ENCODE results near the gene SLC39A11.

Gene SLC39A11

GRCh38 chr17:72702136-72702735, 390.3 kb downstream of the SLC39A11 start:
- DNase-seq, result no peak

GRCh38 chr17:72700226-72700625, 392.3 kb downstream of the SLC39A11 start:
- no peak for DNase-seq

DNA sequence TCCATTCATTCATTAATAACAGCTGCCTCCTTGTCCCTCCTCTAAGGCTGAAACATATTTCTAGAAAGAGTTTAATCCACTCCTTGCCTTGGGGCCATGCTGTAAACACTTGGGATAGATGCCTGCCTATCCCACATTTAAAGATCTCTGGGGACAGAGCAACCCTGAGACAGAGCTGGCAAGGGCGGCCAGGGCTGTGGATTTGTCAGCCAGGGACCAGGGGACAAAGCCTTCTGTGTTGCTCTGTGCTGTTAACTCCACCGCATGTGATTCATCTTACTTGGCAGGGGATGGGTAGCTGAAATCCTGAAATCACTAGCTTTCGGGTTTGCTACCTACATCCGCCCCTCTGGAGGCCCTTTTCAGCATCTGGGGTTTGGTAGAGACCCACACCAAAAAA, 392.9 kb downstream of the SLC39A11 start:
- no peak for DNase-seq

DNA sequence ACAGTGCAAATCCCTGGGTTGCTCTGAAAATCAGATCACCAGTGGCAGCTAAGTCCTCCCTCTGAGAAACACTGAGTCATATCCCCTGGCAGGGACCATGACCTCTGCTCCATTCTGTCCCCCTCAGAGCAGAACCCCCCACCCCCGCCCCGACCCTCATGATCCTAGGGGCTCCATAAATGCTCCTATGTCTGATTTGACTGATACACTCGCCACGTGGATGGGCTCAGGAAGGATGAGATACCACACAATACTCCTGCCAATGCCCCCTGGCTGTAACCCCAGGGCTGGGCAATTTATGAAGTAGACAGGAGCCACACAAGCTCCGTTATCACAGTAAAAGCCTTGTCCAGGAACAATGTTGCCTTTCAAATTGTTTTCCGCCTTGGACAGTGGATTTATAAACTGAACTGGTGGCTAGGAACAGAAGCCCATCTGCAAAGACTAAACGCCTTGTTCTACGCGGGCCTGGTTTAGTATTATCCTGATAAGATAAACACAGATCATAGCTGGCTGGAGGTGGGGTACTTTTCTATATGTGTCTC, 394.8 kb downstream of the SLC39A11 start:
- DNase-seq, result no peak

DNA sequence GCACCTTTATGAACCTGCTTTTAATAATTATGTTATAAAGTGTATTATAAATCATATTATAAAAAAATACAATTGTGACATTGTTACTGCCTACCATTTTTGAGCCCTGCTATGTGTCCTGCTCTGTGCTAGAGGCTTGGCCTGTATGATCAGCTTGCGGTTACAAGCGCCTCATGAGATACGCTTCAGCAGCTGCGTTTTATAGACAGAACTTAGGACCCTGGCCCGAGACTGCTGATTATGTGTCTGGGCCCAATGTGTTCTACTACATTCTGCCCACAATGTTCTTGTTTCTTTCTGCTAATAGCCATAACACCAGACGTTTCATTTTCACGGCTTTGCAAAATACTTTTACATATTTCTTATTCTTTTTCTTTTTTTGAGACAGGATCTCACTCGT, 395.8 kb downstream of the SLC39A11 start:
- no peak for DNase-seq

DNA sequence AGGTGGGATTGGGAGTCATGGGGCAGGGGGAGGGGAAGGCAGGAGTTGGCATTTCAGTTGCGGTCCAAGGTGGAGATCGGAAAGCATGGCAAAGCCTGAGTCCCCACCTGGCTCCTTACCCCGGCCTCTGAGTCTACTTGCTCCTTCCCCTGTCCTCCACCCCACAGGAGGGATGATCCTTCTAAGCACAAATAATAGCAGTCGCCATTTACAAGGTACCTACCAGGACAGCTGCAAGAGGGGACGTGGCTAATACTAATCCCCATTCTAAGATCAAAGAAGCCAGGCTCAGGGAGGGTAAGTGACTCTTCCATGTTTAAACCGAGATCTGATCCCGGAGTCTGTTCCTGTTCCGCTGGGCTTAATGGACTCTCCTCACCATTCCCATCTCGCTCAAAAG, 396.3 kb downstream of the SLC39A11 start:
- DNase-seq, result no peak

DNA sequence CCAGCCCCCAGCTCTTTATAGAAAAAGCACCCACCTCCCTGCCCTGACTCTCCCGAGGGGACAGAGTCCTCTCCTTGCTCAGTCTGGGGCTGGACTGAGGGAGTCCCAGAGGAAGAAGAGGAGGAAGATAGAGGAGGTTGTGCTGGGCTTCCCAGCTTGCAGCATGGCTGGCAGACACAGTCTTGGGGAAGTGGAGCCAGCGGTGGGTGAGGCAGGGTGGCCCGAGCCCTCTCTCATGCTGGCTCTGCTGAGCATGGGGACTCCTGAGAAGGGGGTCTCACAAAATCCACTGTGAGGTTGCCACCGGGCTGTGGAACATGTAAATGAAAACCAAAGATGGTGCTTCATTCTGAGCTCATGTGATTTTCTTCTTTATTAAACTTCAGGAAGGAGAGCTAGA, 398.5 kb downstream of the SLC39A11 start:
- DNase-seq, result no peak

DNA sequence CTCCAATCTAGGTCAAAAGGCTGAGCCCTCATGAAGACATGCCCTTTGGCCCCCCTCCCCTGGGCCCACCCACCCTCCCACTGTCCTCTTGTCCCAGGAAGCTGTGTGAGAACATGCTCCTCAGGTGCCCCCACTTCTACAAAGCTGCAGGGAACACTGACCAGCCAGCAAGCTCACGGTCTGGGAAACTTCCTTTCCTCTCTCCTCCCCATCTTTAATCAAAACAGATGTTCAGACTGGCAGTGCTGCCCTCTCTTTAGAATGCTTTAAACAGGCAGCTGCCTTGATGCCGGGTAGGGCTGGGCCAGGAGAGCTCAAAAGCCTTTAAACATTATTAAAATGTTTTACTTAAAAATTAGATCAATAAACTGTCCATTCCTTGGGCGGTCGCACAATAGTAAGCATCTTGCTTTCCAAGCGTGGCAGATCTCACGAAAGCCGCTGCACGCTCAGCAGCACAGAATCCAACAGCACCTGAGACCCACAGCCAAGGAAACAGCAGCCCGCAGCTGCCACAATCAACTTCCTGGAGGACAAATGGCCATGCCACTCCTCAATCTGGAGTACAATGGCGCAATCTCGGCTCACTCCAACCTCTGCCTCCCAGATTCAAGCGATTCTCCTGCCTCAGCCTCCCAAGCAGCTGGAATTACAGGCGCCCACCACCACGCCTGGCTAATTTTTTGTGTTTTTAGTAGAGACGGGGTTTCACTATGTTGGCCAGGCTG, 399.2 kb downstream of the SLC39A11 start:
- DNase-seq, result no peak

DNA sequence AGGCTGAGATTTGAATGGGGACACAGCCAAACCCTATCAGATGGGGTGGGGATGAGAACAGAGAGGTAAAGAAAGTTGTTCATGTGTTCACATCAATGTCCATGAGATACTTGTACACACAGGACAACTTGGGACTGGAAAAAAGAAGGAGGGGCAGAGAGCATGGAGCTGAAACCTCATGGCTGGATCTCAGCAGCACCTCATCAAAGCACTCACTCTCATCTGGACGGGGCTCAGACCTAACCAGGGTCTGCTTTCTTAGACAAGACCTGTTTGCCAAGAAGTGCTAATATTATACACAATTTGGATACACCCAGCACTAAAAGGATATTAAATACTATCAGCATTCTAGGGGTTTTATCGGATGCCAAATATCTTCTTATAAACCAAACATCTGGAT, 399.8 kb downstream of the SLC39A11 start:
- no peak for DNase-seq

GRCh38 chr17:72691586-72691985, 400.9 kb downstream of the SLC39A11 start:
- DNase-seq, result no peak

- DNase-seq, result no peak
These were observed 401.5 kb downstream of the SLC39A11 start for GRCh38 chr17:72691017-72691416.

GRCh38 chr17:72687886-72688285, 404.6 kb downstream of the SLC39A11 start:
- no peak for DNase-seq

DNA sequence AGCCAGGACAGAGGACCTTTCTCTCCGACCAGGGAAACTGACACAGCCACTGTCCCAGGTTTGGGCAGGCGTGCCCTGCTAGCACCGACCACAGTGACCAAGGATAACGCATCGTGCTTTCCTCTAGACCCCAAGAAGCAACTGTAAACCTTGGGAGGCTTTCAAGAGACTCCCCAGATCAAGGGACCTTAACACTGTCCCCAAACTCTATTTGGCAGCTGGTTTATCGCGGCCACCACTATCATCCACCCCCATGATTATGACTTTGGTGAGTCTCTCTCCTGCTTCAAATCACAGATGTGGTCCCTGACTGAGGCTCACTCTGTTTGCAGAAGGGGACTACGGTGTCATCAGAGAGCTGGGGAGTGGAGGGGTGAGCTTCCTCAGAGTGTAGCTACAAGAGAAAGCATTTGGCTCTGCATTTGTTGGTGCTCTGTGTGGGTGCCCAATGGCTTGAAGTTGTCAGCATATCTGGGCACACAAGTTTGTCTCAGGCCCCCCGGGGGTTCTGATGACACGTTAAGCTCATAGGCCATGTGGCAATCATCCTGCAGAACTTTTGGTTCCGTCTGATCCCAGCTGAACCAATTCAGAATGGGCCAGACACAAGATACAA, 408.0 kb downstream of the SLC39A11 start:
- no peak for DNase-seq

GRCh38 chr17:72683506-72684404, 408.7 kb downstream of the SLC39A11 start:
- no peak for DNase-seq

GRCh38 chr17:72682605-72683004, 409.9 kb downstream of the SLC39A11 start:
- DNase-seq, result no peak

- no peak for DNase-seq
These were observed 410.6 kb downstream of the SLC39A11 start for GRCh38 chr17:72681844-72682243.

DNA sequence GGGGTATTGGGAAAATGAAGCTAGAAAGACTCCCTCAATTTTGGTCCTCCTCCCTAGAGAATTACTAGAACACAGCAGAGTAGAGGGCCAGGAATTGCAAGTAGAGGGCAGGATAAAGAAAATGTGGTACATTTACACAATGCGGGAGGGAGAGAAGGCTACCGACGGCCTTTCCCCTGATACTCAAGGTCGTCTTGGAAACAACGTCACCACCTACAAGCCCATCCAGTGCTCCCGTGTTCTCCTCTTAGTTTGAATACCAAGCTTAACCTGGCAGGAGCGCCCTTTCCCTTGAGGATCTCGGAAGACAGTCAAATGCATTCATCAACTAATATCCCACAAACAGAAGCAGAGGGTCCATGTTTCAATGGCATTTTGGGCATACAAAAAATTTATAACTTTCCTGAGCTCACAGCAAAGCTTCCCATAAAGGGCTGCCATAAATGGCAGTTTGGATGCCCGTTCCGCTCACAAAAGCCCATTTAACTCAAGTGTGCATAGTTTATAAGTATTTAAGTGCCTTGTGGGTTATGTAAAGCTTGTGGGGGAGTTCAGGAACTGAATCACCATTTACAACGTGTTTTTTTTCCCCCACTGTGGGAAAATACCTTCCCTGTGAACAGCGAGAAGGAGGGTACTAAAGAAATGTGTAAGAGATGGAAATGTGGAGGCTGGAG, 414.6 kb downstream of the SLC39A11 start:
- no peak for DNase-seq

- DNase-seq, result no peak
These were observed 415.4 kb downstream of the SLC39A11 start for GRCh38 chr17:72677108-72677507.

- DNase-seq, result no peak
These were observed 419.8 kb downstream of the SLC39A11 start for GRCh38 chr17:72672729-72673128.

- DNase-seq, result no peak
These were observed 421.5 kb downstream of the SLC39A11 start for GRCh38 chr17:72671016-72671415.

DNA sequence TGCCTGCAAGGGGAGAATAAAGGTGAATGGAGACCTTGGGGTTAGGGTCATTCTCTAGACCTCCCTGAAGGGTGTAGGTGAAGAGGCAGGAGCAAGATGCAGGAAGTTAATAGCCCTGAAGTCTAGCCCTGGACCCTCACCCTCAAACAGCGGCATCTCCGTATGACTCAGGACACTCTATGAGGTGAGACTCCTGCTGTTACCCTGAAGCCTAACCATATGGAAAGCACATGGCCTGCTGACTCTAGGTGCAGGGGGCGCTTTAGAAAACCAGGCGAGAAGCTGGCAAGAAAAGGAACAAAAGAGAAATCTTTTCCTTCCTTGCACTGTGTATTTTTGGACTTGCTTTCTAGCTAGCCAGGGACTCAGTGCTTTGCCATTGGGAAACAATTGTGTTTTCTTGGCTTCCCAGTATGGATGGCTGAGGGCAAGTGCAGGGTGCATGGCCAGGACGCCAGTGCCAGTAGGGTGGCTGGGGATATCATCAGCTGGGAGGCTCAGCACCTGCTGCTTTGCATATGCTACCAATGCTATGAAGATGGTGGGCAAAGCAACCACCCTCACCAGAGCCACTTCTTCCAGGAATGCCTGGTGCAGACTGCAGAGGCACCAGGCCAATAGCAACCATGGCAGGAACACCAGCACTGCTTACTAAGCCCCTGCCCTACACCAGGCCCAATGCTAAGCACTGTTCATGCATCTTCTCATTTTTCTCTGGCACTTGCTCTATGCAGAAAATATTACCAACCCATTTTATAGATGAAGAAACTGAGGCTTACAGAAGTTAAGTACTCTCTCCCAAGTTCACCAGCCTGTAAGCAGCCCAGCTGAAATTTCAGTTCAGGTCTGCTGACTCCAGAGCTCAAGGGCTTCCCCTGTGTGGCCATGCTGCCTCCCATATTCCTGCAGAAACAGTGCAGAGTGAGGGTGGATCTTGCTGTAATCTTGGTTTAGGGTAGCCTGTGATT, 425.1 kb downstream of the SLC39A11 start:
- no peak for DNase-seq

All from stimulated activated CD4-positive, alpha-beta T cell treated with anti-CD3 and anti-CD28 coated beads, Interleukin-4, amount 100 ng/mL, for 4 hours (primary cell).